ENCODE results near the gene VIPAS39.
A peak's percentile ranks its signal among the peaks of the same experiment; 100 is the strongest.

Gene VIPAS39

GRCh38 chr14:77400216-77400615, 57.2 kb downstream of the VIPAS39 start:
- no peak for DNase-seq

DNA sequence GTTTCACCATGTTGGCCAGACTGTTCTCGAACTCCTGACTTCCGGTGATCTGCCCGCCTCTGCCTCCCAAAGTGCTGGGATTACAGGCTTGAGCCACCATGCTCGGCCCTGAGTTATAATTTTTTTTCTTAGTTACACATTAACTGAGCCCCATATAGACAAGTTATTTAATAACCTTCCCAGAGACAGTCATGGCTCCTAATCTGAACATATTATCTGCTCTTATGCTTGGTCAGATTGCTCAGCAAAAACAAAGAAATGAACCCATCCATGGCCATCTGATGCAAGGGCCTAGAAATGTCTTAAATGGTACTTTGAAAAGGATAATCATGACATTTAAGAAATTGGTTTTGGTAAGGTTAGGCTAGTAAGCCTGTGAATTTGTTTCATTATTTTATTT, 67.2 kb downstream of the VIPAS39 start:
- DNase-seq: no peak

- DNase-seq: no peak
Measured at GRCh38 chr14:77378701-77379100, 78.7 kb downstream of the VIPAS39 start.

DNA sequence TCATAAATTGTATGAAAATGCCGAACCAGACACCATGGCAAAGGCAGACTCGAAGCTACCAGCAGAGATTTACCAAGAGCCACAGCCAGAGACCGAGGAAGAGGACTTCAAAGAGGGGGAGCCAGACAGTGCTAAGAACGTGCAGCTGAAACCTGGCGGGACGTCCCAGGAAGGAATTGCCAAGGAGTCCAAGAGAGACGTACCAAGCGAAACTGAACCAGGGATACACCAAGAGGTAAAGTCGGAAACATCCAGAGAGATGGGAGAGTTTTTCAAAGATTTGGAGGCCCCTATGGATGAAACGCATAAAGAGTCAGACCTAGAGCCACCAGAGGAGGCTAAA, 79.9 kb downstream of the VIPAS39 start:
- no peak for DNase-seq

DNA sequence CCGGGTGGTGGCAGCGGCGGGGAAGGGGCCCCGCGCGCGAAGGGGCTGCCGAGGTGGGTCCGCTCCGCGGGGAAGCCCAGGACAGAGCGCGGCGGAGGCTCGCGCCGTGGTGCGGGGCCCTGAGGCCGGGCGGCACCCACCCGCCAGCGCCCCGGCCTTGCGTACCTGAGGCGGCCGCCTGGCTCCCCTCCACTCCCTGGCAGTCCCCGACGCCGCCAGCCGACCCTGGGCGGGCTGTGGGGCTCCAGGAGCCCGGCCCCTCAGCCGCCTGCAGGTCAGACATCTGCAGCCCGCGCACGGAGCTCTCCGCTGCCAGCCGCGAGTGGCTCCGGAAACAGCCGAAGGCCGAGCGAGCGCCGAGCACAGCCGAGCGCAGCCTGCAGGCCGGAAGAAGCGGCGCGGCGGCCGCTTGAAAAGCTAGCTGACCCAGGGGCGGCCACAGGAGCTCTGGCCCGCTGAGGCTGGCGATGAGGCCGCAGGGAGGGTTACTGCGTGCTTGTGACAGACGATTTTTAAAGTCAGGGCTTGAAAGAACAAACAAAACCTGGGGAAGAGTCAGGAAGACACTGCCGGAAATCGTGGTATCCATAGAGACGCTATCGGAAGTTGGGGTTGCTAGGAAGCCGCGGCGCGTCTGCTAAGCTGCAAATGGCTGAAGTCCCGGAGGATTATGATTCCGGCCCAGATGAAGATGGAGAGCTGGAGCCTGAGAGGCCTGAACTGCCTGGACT, 80.5 kb downstream of the VIPAS39 start, which contains the start of the genes SAMD15 and TMED8:
TSS of gene SAMD15 (plus strand) at position 609 of the 731 bp plus-strand sequence. CDS start at position 649, 40 bp downstream.
TSS of gene TMED8 (minus strand) at position 324 of the 731 bp plus-strand sequence. CDS start at position 283, 41 bp downstream.
- DNase-seq: peak; percentile 82

Measured in NCI-H1417 treated with DMSO at 0.1 percent for 48 hours (cell line).